Adrenal gland (tissue), 12 donors: ENCODE data around the gene FBXL14. TPM values are rescaled to one million over a fixed set of nuclear protein-coding genes. Genes with fewer than 3 reads are reported as not detected.

Source experiments
- DNase-seq, 7 donors: peaks; one replicate each; pipeline ENCODE4 v3.0.0-alpha.2; 2019 to 2020
- H3K27ac ChIP-seq, 5 donors: fragments of 200-600 bp; sonication (generic) in 4 of 5; 1 replicate in 3 of 5; 2 replicates in 2 of 5; pipeline versions ENCODE4 v1.5.1 to v1.8.0; 2016 to 2020; ENCODE audit warnings: mild to moderate bottlenecking in 1 of 5
- H3K27me3 ChIP-seq: fragments of 200-600 bp; 2 replicates; pipeline ENCODE4 v1.8.0; 2021
- H3K36me3 ChIP-seq, 2 donors: fragments of 200-600 bp; replicated peaks in 1 of 2; 1 replicate in 1 of 2; 2 replicates in 1 of 2; pipeline versions ENCODE4 v1.5.1 to v1.8.0; 2018 to 2022
- H3K4me1 ChIP-seq, 2 donors: fragments of 200-600 bp; replicated peaks in 1 of 2; 1 replicate in 1 of 2; 2 replicates in 1 of 2; pipeline versions ENCODE4 v1.5.1 to v1.8.0; 2018 to 2021
- H3K4me3 ChIP-seq, 4 donors: fragments of 200-600 bp; sonication (generic) in 3 of 4; one replicate each; pipeline ENCODE4 v1.5.1; 2016 to 2018
- H3K9me3 ChIP-seq, 3 donors: fragments of 200-600 bp; sonication (generic) in 1 of 3; replicated peaks in 1 of 3; 1 replicate in 2 of 3; 2 replicates in 1 of 3; pipeline versions ENCODE4 v1.5.1 to v1.8.0; 2016 to 2021
- POLR2A ChIP-seq, 2 donors: fragments of 450-650 bp; IDR thresholded peaks; one replicate each; pipeline ENCODE4 v1.6.1; 2017; ENCODE audit warnings: antibody characterized with exemption in 2 of 2, mild to moderate bottlenecking in 2 of 2, moderate library complexity in 1 of 2
- WGBS, 4 donors: extraction: QIAGEN DNeasy Blood & Tissue Kit in 2 of 4; methylation state at CpG; one replicate each; pipeline versions ENCODE4 v1.1.5 to v1.1.7; 2013 to 2017; 5-methylcytosine and 5-hydroxymethylcytosine counted together
- intact Hi-C, 2 donors: fragments of 100-400 bp; cut with DNase I; formaldehyde crosslinking; loops; one replicate each; pipeline versions ENCODE4 v1.14.1 to v1.15.0; 2022 to 2023
- polyA plus RNA-seq, 3 donors: library from polyadenylated mRNA; stranded (reverse); fragments of 200-250 nt in 2 of 3; fragments of 350-450 nt in 1 of 3; fragmentation: Illumina TruSeq in 1 of 3; extraction: RNeasy Lipid Tissue Mini Kit (QIAGEN cat#74804) in 1 of 3; gene quantifications; one replicate each; pipeline ENCODE4 v1.2.3, GENCODE V29; 2013 to 2014
- total RNA-seq, 9 donors: library from RNA; depleted of rRNA in 4 of 9; stranded (reverse); fragments of >200 nt in 4 of 9; fragments of 120-200 nt in 1 of 9; fragmentation: NEBNext Ultra II Directional in 1 of 9; extraction: Animal tissue kit (Norgen Biotek cat#: 25700) in 1 of 9; gene quantifications; one replicate each; pipeline versions ENCODE4 v1.1.0 to v1.2.4, GENCODE V29; 2013 to 2023
- TF ChIP-seq, protein P1 (sequence below), 6 experiments: fragments of 450-650 bp in 4 of 6; fragments of 200-600 bp in 2 of 6; sonication (generic) in 1 of 6; IDR thresholded peaks; 1 replicate in 5 of 6; 2 replicates in 1 of 6; pipeline versions ENCODE4 v1.5.1 to v1.8.0; 2016 to 2021; ENCODE audit warnings: antibody characterized with exemption in 6 of 6, mild to moderate bottlenecking in 2 of 6, moderate library complexity in 1 of 6
- donor health status: healthy with polysubstance abuse.
- donor health status: Bipolar disorder and iron deficiency.
- donor health status: DM: yes; HTN: yes; CAD: no.
- donor health status: DM: no; HTN: no; CAD: no.
- donor health status: DM: no; HTN: no; CAD: no.
- donor health status: DM: yes; HTN: yes; CAD: no.

FBXL14 gene
- total and polyA plus RNA-seq, 12 donors, result 1.2 to 19.1 (median 12.4) TPM

GRCh38 chr12:1540690-1541089, 53.7 kb downstream of the FBXL14 start:
- no peaks in the 10 kb centered on the region for H3K4me1 ChIP-seq
- intact Hi-C loops, result no loop called here

DNA sequence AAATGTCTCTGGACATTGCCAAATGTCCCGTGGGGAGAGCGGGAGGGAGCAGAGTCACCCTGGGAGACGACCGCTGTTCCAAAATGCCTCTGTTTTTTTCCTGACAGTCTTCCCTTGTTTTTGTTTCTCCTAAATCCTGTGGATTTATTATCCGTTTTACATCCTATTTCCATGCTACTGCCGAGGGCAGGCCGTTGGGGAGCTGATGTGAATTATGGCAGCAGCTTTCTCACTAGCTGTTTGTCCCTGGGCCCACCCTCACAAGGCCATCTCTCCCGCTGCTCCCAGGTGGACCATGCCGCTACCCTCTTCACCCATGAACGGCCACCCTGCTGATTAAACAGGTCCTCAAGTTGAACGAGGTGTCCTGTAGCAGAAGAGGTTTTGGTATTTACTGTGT, 55.2 kb downstream of the FBXL14 start:
- Histone ChIP-seq H3K27ac (no peak overlapping the region), H3K4me3 (no peak overlapping the region), H3K4me1 (no peaks in the 10 kb centered on the region), H3K9me3 (no peaks in the 10 kb centered on the region), H3K27me3 (no peaks in the 10 kb centered on the region), H3K36me3 (no peaks in the 10 kb centered on the region)
- intact Hi-C loops, result no loop called here
- TF ChIP-seq, protein P1, sequence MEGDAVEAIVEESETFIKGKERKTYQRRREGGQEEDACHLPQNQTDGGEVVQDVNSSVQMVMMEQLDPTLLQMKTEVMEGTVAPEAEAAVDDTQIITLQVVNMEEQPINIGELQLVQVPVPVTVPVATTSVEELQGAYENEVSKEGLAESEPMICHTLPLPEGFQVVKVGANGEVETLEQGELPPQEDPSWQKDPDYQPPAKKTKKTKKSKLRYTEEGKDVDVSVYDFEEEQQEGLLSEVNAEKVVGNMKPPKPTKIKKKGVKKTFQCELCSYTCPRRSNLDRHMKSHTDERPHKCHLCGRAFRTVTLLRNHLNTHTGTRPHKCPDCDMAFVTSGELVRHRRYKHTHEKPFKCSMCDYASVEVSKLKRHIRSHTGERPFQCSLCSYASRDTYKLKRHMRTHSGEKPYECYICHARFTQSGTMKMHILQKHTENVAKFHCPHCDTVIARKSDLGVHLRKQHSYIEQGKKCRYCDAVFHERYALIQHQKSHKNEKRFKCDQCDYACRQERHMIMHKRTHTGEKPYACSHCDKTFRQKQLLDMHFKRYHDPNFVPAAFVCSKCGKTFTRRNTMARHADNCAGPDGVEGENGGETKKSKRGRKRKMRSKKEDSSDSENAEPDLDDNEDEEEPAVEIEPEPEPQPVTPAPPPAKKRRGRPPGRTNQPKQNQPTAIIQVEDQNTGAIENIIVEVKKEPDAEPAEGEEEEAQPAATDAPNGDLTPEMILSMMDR (IDR thresholded peaks at IDR 0.05), result no peak
- TF ChIP-seq POLR2A (IDR thresholded peaks at IDR 0.05), result no peak
- 69 to 77% (median 76%) methylated on average over 11 of the region's 11 CpGs for WGBS, 4 donors
- DNase-seq, result no peak

More at GRCh38 chr12:1540690-1541089, 53.7 kb downstream of the FBXL14 start:
- Histone ChIP-seq H3K9me3 (no peaks in the 10 kb centered on the region), H3K27ac (no peak overlapping the region), H3K36me3 (no peaks in the 10 kb centered on the region), H3K4me3 (no peak overlapping the region), H3K27me3 (no peaks in the 10 kb centered on the region)
- WGBS, 4 donors, result 84 to 90% (median 88%) methylated on average over 6 of the region's 6 CpGs
- no peak for TF ChIP-seq POLR2A (IDR thresholded peaks at IDR 0.05)
- TF ChIP-seq, protein P1 (IDR thresholded peaks at IDR 0.05), result no peak
- no peak for DNase-seq

DNA sequence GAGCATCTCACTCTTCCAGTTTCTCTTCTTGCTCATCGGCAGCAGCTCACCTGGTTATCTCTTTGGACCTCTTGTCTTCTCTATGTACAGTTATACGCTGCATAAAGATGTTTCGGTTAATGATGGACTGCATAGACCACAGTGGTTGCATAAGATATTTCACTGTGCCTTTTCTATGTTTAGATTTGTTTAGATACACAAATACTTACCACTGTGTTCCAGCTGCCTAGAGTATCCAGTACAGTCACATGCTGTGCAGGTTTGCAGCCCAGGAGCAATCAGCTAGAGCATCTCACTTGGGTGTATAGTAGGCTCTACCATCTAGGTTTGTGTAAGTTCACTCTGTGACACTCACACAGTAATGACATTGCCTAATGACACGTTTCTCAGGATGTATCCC, 57.6 kb downstream of the FBXL14 start:
- Histone ChIP-seq H3K27me3 (peaks cover 4% of the 10 kb centered on the region), H3K27ac (no peak overlapping the region), H3K4me1 (no peaks in the 10 kb centered on the region), H3K36me3 (no peaks in the 10 kb centered on the region), H3K9me3 (no peaks in the 10 kb centered on the region), H3K4me3 (no peak overlapping the region)
- WGBS, 4 donors, result 83 to 100% (median 87%) methylated on average over 4 of the region's 4 CpGs
- DNase-seq, result no peak
- TF ChIP-seq, protein P1 (IDR thresholded peaks at IDR 0.05), result no peak
- TF ChIP-seq POLR2A (IDR thresholded peaks at IDR 0.05), result no peak
- intact Hi-C loops, result no loop called here

- no peak overlapping the region for H3K4me3 ChIP-seq
- no peaks in the 10 kb centered on the region for H3K9me3 ChIP-seq
- 70 to 100% (median 80%) methylated on average over 1 to 3 of the region's 3 CpGs for WGBS, 4 donors
- no peak for DNase-seq
- H3K27me3 ChIP-seq, result peaks cover 16% of the 10 kb centered on the region
- H3K36me3 ChIP-seq, result no peaks in the 10 kb centered on the region
- no peak overlapping the region for H3K27ac ChIP-seq
- intact Hi-C loops, result no loop called here
- no peak for TF ChIP-seq POLR2A (IDR thresholded peaks at IDR 0.05)
- TF ChIP-seq, protein P1 (IDR thresholded peaks at IDR 0.05), result no peak
- H3K4me1 ChIP-seq, result peaks cover 0 to 6% of the 10 kb centered on the region in 2 donors
These were observed 59.6 kb downstream of the FBXL14 start for GRCh38 chr12:1534748-1535147.
